Kidney (tissue), 14 donors: ENCODE measurements around the gene FCSK. TPM values are rescaled to one million over a fixed set of nuclear protein-coding genes. Genes with fewer than 3 reads are reported as not detected.

Experiments used
- DNase-seq, 5 donors: peaks; one replicate each; pipeline ENCODE4 v3.0.0-alpha.2; 2013 to 2020
- FAIRE-seq: peaks from 2 replicates; lab custom pipeline; 2012; peaks lifted over from hg19 to GRCh38; lab: Jason Lieb, UNC
- H3K27ac ChIP-seq, 2 donors: one replicate each; pipeline ENCODE4 v1.7.0; 2013; ENCODE audit warnings: low read depth in 2 of 2, low read length in 2 of 2, inconsistent platforms in 1 of 2
- H3K27me3 ChIP-seq: one replicate; pipeline ENCODE4 v1.7.1; 2013; ENCODE audit warnings: low read length, inconsistent platforms; ENCODE audit not compliant: control insufficient read depth, insufficient read depth
- H3K36me3 ChIP-seq, 3 donors: one replicate each; pipeline versions ENCODE4 v1.7.0 to v1.7.1; 2013; ENCODE audit warnings: low read length in 3 of 3, control low read depth in 1 of 3, inconsistent platforms in 1 of 3; ENCODE audit not compliant: insufficient read depth in 3 of 3, control insufficient read depth in 2 of 3
- H3K4me1 ChIP-seq, 3 donors: one replicate each; pipeline versions ENCODE4 v1.7.0 to v1.7.1; 2013; ENCODE audit warnings: low read length in 3 of 3, inconsistent platforms in 1 of 3, low read depth in 1 of 3; ENCODE audit not compliant: control insufficient read depth in 2 of 3, insufficient read depth in 2 of 3
- H3K4me3 ChIP-seq, 3 donors: one replicate each; pipeline versions ENCODE4 v1.7.0 to v1.8.1; 2013; ENCODE audit warnings: low read length in 3 of 3, control low read depth in 1 of 3, inconsistent platforms in 1 of 3
- H3K9ac ChIP-seq, 3 donors: one replicate each; pipeline versions ENCODE4 v1.7.0 to v1.7.1; 2013; ENCODE audit warnings: low read length in 3 of 3, control low read depth in 1 of 3, inconsistent platforms in 1 of 3
- H3K9me3 ChIP-seq, 3 donors: one replicate each; pipeline versions ENCODE4 v1.7.0 to v1.7.1; 2013; ENCODE audit warnings: low read length in 3 of 3, control low read depth in 1 of 3, inconsistent platforms in 1 of 3; ENCODE audit not compliant: control insufficient read depth in 2 of 3, insufficient read depth in 1 of 3
- CTCF ChIP-seq: IDR thresholded peaks from 3 replicates; pipeline ENCODE4 v1.5.1; 2012; ENCODE audit warnings: mild to moderate bottlenecking, moderate library complexity, borderline replicate concordance; ENCODE audit not compliant: insufficient read depth; ENCODE audit errors: extremely low read depth
- intact Hi-C: fragments of 100-400 bp; cut with DNase I; formaldehyde crosslinking; loops from one replicate; pipeline ENCODE4 v1.11.1; 2022
- polyA plus RNA-seq: library from polyadenylated mRNA; stranded (reverse); fragments of 350-450 nt; fragmentation: Illumina TruSeq; extraction: RNeasy Lipid Tissue Mini Kit (QIAGEN cat#74804); gene quantifications from one replicate; pipeline ENCODE4 v1.2.3, GENCODE V29; 2014; ENCODE audit warnings: low read depth, low replicate concordance; ENCODE audit not compliant: insufficient read depth
- total RNA-seq: library from RNA; stranded (reverse); fragmentation: NEBNext Ultra II Directional; extraction: Animal tissue kit (Norgen Biotek cat#: 25700); gene quantifications from one replicate; pipeline ENCODE4 v1.2.1, GENCODE V29; 2021
- donor health status: control.
- donor health status: control.
- donor health status: control.
- donor health status: control.
- donor health status: control.
- donor health status: DM: yes; HTN: yes; CAD: no.
- donor health status: Normal renal cell carcinoma (clear cell type).

FCSK gene
- total and polyA plus RNA-seq, 2 donors from 2014 or later = 18.7 to 32.5 TPM

DNA sequence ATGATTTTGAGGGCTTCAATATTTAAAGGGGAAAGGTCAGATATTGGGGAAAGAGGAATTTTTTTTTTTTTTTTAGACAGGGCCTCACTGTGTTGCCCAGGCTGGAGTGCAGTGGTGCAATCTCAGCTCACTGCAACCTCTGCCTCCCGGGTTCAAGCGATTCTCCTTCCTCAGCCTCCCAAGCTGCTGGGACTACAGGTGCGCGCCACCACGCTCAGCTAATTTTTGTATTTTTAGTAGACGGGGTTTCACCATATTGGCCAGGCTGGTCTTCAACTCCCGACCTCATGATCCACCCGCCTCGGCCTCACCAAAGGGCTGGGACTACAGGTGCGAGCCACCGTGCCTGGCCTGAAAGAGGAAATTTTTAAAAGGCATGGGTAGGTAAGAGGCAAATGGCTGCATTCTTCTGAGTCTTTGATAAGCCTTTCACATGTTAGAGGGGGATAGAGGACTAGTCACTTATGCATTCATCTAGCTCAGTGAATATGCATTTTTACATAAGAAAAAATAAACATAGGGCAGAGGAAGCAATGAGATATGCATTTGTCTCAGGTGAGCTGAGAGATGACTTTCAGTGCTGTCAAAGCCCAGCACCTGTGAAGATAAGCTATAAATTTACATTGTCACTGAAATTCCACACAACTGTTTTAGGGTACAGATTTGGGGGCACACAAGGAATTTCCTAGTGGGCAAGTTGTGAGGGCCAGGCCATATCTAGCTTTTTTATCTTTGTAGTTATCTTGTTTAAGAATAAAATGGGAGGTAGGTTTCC is 1.1 kb upstream of the FCSK start:
- Histone ChIP-seq H3K9ac (peak overlapping the region; percentile 4 to 77 (median 73)), H3K4me1 (peaks cover 0 to 11% (median 5%) of the 10 kb centered on the region in 3 donors), H3K36me3 (no peaks in the 10 kb centered on the region), H3K4me3 (peak overlapping the region; percentile 67 to 89 (median 82)), H3K27me3 (no peaks in the 10 kb centered on the region), H3K27ac (no peak overlapping the region), H3K9me3 (no peaks in the 10 kb centered on the region)
- intact Hi-C loops = no loop called here
- no peak for FAIRE-seq
- TF ChIP-seq CTCF = no peak
- no peak for DNase-seq

GRCh38 chr16:70453892-70454221 is 538 bp upstream of the FCSK start:
- peaks cover 0 to 11% (median 5%) of the 10 kb centered on the region in 3 donors for H3K4me1 ChIP-seq
- no peaks in the 10 kb centered on the region for H3K27me3 ChIP-seq
- no peaks in the 10 kb centered on the region for H3K9me3 ChIP-seq
- TF ChIP-seq CTCF = no peak
- no peaks in the 10 kb centered on the region for H3K36me3 ChIP-seq
- H3K27ac ChIP-seq = peak overlapping the region in 1 of 2 donors; percentile 99
- intact Hi-C loops = no loop called here
- peak in 1 of 5 donors; percentile 65 for DNase-seq
- H3K9ac ChIP-seq = peak overlapping the region; percentile 4 to 77 (median 73)
- no peak for FAIRE-seq
- peak overlapping the region; percentile 67 to 89 (median 82) for H3K4me3 ChIP-seq

DNA sequence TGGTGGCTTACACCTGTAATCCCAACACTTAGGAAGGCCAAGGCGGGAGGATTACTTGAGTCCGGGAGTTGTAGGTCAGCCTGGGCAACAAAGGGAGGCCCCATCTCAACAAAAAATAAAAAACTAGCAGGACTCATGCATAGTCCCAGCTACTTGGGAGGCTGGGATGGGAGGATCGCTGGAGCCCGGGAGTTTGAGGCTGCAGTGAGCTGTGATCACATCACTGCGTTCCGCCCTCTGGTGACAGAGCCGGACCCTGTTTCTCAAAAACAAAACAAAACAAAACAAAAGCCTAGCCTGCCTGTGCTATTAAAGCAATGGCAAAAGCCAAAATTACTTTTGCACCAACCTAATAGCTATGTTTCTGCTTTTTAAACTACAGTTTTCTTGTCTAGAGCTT is 1.5 kb downstream of the FCSK start:
- DNase-seq = no peak
- H3K36me3 ChIP-seq = no peaks in the 10 kb centered on the region
- H3K9ac ChIP-seq = no peak overlapping the region
- no peak overlapping the region for H3K4me3 ChIP-seq
- FAIRE-seq = no peak
- no peaks in the 10 kb centered on the region for H3K9me3 ChIP-seq
- peaks cover 0 to 11% (median 5%) of the 10 kb centered on the region in 3 donors for H3K4me1 ChIP-seq
- no peak for TF ChIP-seq CTCF
- intact Hi-C loops = no loop called here
- H3K27ac ChIP-seq = no peak overlapping the region
- H3K27me3 ChIP-seq = no peaks in the 10 kb centered on the region
